GM10266 (cell line): ENCODE data around the gene ZNF599.
"Not testable (repeated sequence)": the region's sequence is repeated elsewhere in the genome, so short reads cannot be mapped to it uniquely, and the experiment has no call there.

Experiments used
- DNase-seq: peaks from one replicate; pipeline ENCODE4 v3.0.0; 2012; ENCODE audit errors: extremely low spot score
- TF ChIP-seq, protein P1 (sequence below): IDR thresholded peaks from 2 replicates; pipeline ENCODE4 v1.5.1; 2012; ENCODE audit warnings: mild to moderate bottlenecking, low read depth; ENCODE audit not compliant: control insufficient read depth, insufficient read depth; ENCODE audit errors: missing control alignments

ZNF599 gene

GRCh38 chr19:34772697-34773554, at the start of gene ZNF599:
TSS of gene ZNF599 (minus strand) at chr19:34773215. CDS start at chr19:34772841, 374 bp downstream.
- TF ChIP-seq, protein P1, sequence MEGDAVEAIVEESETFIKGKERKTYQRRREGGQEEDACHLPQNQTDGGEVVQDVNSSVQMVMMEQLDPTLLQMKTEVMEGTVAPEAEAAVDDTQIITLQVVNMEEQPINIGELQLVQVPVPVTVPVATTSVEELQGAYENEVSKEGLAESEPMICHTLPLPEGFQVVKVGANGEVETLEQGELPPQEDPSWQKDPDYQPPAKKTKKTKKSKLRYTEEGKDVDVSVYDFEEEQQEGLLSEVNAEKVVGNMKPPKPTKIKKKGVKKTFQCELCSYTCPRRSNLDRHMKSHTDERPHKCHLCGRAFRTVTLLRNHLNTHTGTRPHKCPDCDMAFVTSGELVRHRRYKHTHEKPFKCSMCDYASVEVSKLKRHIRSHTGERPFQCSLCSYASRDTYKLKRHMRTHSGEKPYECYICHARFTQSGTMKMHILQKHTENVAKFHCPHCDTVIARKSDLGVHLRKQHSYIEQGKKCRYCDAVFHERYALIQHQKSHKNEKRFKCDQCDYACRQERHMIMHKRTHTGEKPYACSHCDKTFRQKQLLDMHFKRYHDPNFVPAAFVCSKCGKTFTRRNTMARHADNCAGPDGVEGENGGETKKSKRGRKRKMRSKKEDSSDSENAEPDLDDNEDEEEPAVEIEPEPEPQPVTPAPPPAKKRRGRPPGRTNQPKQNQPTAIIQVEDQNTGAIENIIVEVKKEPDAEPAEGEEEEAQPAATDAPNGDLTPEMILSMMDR, result no peak

DNA sequence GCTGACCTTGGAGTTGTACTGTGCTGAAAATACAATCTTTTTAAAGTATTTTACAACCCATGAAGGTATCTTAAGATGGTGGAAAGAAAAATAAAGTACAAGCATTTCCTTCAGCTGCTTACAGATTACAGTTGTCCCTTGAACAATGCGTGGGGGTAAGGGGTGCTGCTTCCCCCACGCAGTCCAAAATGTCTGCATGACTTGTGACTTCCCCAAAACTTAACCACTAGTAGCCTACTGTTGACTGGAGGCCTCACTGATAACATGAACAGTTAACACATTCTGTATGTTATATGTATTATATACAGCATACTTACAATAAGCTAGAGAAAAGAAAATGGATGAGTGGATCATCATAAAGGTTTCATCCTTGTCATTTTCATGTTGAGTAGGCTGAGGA, 45.3 kb upstream of the ZNF599 start:
- TF ChIP-seq, protein P1, result no peak
- DNase-seq, result no peak

More at GRCh38 chr19:34772697-34773554, at the start of gene ZNF599:
- DNase-seq, result peak; percentile 89

DNA sequence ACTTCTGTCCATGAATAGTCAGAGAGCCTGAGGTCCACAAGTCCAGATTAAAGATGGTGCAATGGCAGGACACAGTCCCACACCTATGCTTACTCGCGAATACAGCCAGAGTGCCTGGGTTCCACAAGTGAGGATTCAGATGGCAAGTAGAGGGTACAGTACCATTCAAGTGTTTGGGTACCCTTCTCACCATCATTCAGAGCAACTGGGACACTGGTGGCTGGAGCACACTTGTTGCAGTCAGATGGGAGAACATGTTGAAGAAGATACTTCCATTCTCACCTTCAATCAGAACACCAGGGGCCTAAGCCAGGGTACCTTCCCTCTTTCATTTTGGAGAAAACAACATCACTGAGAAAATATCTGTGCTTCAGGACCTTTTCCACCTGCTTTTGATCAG, 43.7 kb upstream of the ZNF599 start:
- DNase-seq, result no peak
- TF ChIP-seq, protein P1, result no peak

DNA sequence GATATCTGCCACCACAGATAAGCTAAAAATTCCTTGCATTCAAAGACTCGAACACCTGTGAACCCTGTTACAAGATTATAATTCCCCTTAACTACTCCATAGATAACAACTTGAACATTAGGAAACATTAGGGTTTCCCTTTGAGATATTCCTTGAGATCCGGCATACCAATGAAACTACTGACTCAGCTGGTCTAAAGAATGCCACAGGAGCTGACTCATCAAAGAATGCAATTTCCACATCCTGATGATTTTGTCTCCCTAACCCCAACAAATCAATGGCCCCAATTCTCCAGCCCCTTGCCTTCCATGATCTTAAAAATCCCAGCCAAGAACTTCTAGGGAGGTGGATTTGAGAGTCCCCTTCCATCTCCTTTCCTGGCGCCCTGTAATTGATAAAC, 35.6 kb upstream of the ZNF599 start:
- TF ChIP-seq, protein P1, result no peak
- no peak for DNase-seq

DNA sequence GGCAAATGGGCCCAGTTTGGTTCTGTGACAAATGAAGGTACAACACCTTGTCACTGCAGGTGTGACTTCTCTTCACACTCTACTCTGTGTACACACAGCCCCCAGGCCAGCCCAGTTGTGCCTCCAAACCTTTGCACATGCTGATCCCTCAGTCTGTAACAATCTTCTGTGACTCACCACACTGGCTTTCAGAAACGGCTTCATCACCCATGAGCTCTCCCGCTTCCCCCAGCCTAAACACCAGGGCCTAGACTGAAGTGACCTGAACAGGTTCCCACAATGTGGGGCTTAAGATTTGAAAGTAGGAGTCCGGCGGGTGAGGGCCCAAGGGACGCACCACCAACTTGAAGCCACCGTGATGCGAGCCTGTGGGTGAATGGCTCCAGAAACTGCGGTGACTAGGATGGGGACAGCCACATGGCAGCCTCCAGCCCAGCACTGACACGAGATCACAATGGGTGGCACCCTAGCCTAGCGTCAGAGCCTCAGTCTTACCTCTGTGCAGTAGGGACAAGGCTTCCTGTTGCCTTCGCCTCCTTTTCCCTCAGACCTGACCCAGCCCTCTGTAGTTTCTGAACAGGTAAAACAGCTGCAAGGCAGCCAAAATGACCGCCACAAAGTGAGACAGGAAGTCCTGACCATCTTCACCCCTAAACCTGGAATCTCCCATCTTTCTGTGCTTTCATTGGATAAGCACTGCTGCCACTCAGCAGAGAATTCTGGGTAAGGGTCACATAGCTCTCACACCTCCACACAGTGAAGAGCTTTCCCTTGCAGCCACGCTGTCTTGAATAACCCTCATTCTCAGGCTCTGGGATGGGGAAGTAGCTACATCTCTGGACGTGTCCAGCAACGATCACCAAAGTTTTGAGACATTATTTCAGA, 34.2 kb upstream of the ZNF599 start:
- TF ChIP-seq, protein P1, result no peak
- no peak for DNase-seq

DNA sequence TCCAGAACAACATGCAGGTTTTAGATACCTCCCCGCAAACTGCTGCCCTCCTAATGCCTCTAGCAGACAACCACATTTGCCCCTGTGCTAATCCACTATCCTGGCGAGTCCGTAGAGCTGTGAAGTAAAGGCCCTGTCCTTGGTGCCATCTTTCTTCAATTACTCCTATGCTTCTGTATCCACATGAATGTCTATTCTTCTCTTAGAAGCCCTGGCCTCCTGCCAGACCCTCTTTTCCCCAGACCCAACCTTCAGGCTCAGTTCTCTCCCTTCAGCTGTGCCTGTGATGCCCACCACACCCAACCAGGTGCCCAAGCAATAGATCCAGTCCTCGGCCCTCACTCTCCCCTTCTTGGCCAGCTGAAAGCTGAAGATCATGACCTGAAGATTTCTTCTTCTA, 31.1 kb upstream of the ZNF599 start:
- DNase-seq, result no peak
- TF ChIP-seq, protein P1, result no peak

DNA sequence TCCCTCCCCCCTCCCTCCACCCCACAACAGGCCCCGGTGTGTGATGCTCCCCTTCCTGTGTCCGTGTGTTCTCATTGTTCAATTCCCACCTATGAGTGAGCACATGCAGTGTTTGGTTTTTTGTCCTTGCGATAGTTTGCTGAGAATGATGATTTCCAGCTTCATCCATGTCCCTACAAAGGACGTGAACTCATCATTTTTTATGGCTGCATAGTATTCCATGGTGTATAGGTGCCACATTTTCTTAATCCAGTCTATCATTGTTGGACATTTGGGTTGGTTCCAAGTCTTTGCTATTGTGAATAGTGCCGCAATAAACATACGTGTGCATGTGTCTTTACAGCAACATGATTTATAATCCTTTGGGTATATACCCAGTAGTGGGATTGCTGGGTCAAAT, 23.9 kb upstream of the ZNF599 start:
- DNase-seq, result not testable (repeated sequence)
